Transverse colon (tissue), 4 donors: ENCODE results near the gene RBM17.

Source experiments
- CTCF ChIP-seq, 5 experiments: fragments of 200-600 bp in 3 of 5; fragments of 450-650 bp in 2 of 5; sonication (generic) in 3 of 5; IDR thresholded peaks; 1 replicate in 2 of 5; 2 replicates in 3 of 5; pipeline ENCODE4 v1.5.1; 2016 to 2017; ENCODE audit warnings: antibody characterized with exemption in 5 of 5, inconsistent platforms in 3 of 5, mild to moderate bottlenecking in 2 of 5, moderate library complexity in 1 of 5
- POLR2AphosphoS5 ChIP-seq, 3 donors: sonication (generic); formaldehyde crosslinking; IDR thresholded peaks; one replicate each; pipeline ENCODE4 v1.6.1; 2016; ENCODE audit warnings: antibody characterized with exemption in 3 of 3

- TF ChIP-seq CTCF (IDR thresholded peaks at IDR 0.05) (no peak), POLR2AphosphoS5 (IDR thresholded peaks at IDR 0.05) (no peak)
These were observed 36.3 kb upstream of the RBM17 start for GRCh38 chr10:6052247-6053221.
